HL-60 (cell line): ENCODE data around the gene IGFBP7.

Experiments used
- POLR2AphosphoS5 ChIP-seq: IDR thresholded peaks from 2 replicates; pipeline ENCODE4 v1.6.1; 2012; ENCODE audit warnings: low read depth
- REST ChIP-seq: IDR thresholded peaks from 2 replicates; pipeline ENCODE4 v1.6.1; 2012; ENCODE audit warnings: low read depth; ENCODE audit not compliant: insufficient replicate concordance
- SPI1 ChIP-seq: IDR thresholded peaks from 2 replicates; pipeline ENCODE4 v1.6.1; 2012; ENCODE audit warnings: low read depth, mild to moderate bottlenecking, borderline replicate concordance
- TF ChIP-seq, protein P1 (sequence below): IDR thresholded peaks from one replicate; pipeline ENCODE4 v1.5.1; 2011; ENCODE audit warnings: low read length, control low read depth, inconsistent platforms; ENCODE audit not compliant: insufficient read depth

DNA sequence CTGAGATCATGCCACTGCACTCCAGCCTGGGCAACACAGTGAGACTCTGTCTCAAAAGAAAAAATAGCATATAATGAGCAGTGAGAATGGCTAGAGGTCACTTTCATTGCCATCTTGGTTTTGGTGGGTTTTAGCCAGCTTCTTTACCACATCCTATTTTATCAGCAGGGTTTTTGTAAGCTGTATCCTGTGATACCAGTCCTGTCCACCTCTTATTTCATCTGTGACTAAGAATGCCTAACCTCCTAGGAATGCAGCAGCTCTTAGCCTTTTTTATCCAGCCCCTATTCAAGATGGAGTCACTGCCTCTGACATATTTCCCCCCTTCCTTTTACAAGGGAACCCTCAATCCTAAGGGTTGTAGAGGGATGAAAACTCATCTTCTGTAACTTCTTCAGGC is 26.1 kb upstream of the IGFBP7 start:
- TF ChIP-seq, protein P1, sequence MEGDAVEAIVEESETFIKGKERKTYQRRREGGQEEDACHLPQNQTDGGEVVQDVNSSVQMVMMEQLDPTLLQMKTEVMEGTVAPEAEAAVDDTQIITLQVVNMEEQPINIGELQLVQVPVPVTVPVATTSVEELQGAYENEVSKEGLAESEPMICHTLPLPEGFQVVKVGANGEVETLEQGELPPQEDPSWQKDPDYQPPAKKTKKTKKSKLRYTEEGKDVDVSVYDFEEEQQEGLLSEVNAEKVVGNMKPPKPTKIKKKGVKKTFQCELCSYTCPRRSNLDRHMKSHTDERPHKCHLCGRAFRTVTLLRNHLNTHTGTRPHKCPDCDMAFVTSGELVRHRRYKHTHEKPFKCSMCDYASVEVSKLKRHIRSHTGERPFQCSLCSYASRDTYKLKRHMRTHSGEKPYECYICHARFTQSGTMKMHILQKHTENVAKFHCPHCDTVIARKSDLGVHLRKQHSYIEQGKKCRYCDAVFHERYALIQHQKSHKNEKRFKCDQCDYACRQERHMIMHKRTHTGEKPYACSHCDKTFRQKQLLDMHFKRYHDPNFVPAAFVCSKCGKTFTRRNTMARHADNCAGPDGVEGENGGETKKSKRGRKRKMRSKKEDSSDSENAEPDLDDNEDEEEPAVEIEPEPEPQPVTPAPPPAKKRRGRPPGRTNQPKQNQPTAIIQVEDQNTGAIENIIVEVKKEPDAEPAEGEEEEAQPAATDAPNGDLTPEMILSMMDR, result no peak
- TF ChIP-seq POLR2AphosphoS5, result no peak
- no peak for TF ChIP-seq SPI1
- no peak for TF ChIP-seq REST
